Right atrium auricular region (tissue), 2 donors: ENCODE data around the gene PDE9A. TPM values are rescaled to one million over a fixed set of nuclear protein-coding genes. Genes with fewer than 3 reads are reported as not detected.

Experiments
- DNase-seq: peaks from one replicate; pipeline ENCODE4 v3.0.0-alpha.2; 2019; ENCODE audit warnings: low spot score
- H3K27ac ChIP-seq, 2 donors: fragments of 200-600 bp; sonication (generic); 1 replicate in 1 of 2; 2 replicates in 1 of 2; pipeline ENCODE4 v1.5.1; 2016 to 2019
- H3K27me3 ChIP-seq, 2 donors: fragments of 200-600 bp; sonication (generic); one replicate each; pipeline versions ENCODE4 v1.5.1 to v1.6.0; 2017 to 2019
- H3K36me3 ChIP-seq: fragments of 200-600 bp; sonication (generic); one replicate; pipeline ENCODE4 v1.5.1; 2016
- H3K4me1 ChIP-seq, 2 donors: fragments of 200-600 bp; sonication (generic); one replicate each; pipeline versions ENCODE4 v1.5.1 to v1.6.0; 2017 to 2019
- H3K4me3 ChIP-seq, 2 donors: fragments of 200-600 bp; sonication (generic); 1 replicate in 1 of 2; 2 replicates in 1 of 2; pipeline ENCODE4 v1.5.1; 2017 to 2019; ENCODE audit warnings: mild to moderate bottlenecking in 1 of 2, moderate library complexity in 1 of 2
- H3K9me3 ChIP-seq, 2 donors: fragments of 200-600 bp; sonication (generic); one replicate each; pipeline ENCODE4 v1.5.1; 2019
- CTCF ChIP-seq, 2 donors: fragments of 200-600 bp; sonication (generic); IDR thresholded peaks; one replicate each; pipeline ENCODE4 v1.5.1; 2019; ENCODE audit warnings: antibody characterized with exemption in 2 of 2
- total RNA-seq, 2 donors: library from RNA; depleted of rRNA; stranded (reverse); fragments of >200 nt; gene quantifications; one replicate each; pipeline ENCODE4 v1.1.0, GENCODE V29; 2016

PDE9A gene
- total RNA-seq, 2 donors from 2014 or later, result 1.1 to 2.0 TPM

GRCh38 chr21:42735061-42735460, 81.6 kb downstream of the PDE9A start:
- DNase-seq, result no peak
- Histone ChIP-seq H3K27ac (no peak overlapping the region), H3K4me3 (no peak overlapping the region), H3K9me3 (no peaks in the 10 kb centered on the region), H3K27me3 (no peaks in the 10 kb centered on the region), H3K4me1 (peaks cover 0 to 23% of the 10 kb centered on the region in 2 donors), H3K36me3 (no peaks in the 10 kb centered on the region)
- no peak for TF ChIP-seq CTCF (IDR thresholded peaks at IDR 0.05)

GRCh38 chr21:42735944-42736343, 82.5 kb downstream of the PDE9A start:
- no peaks in the 10 kb centered on the region for H3K36me3 ChIP-seq

GRCh38 chr21:42736646-42737350, 83.4 kb downstream of the PDE9A start:
- no peaks in the 10 kb centered on the region for H3K36me3 ChIP-seq
- no peak for TF ChIP-seq CTCF (IDR thresholded peaks at IDR 0.05)
- no peak for DNase-seq
- no peak overlapping the region for H3K4me3 ChIP-seq
- H3K27me3 ChIP-seq, result no peaks in the 10 kb centered on the region
- H3K9me3 ChIP-seq, result no peaks in the 10 kb centered on the region
- peaks cover 0 to 23% of the 10 kb centered on the region in 2 donors for H3K4me1 ChIP-seq
- H3K27ac ChIP-seq, result no peak overlapping the region

More at GRCh38 chr21:42735944-42736343, 82.5 kb downstream of the PDE9A start:
- Histone ChIP-seq H3K27me3 (no peaks in the 10 kb centered on the region), H3K4me3 (no peak overlapping the region), H3K27ac (no peak overlapping the region), H3K9me3 (no peaks in the 10 kb centered on the region), H3K4me1 (peaks cover 0 to 23% of the 10 kb centered on the region in 2 donors)
- no peak for TF ChIP-seq CTCF (IDR thresholded peaks at IDR 0.05)
- DNase-seq, result no peak

- H3K36me3 ChIP-seq, result no peaks in the 10 kb centered on the region
- H3K9me3 ChIP-seq, result no peaks in the 10 kb centered on the region
- TF ChIP-seq CTCF (IDR thresholded peaks at IDR 0.05), result no peak
- H3K4me3 ChIP-seq, result no peak overlapping the region
- peak overlapping the region; percentile 51 to 61 for H3K27ac ChIP-seq
- H3K27me3 ChIP-seq, result no peaks in the 10 kb centered on the region
- H3K4me1 ChIP-seq, result peaks cover 0 to 23% of the 10 kb centered on the region in 2 donors
- peak; percentile 63 for DNase-seq
Observed at GRCh38 chr21:42737951-42738590, 84.7 kb downstream of the PDE9A start.

GRCh38 chr21:42739061-42739931, 85.9 kb downstream of the PDE9A start:
- TF ChIP-seq CTCF (IDR thresholded peaks at IDR 0.05), result no peak
- no peaks in the 10 kb centered on the region for H3K9me3 ChIP-seq
- no peaks in the 10 kb centered on the region for H3K27me3 ChIP-seq
- peaks cover 0 to 23% of the 10 kb centered on the region in 2 donors for H3K4me1 ChIP-seq
- no peak for DNase-seq
- H3K4me3 ChIP-seq, result no peak overlapping the region
- no peaks in the 10 kb centered on the region for H3K36me3 ChIP-seq
- H3K27ac ChIP-seq, result peak overlapping the region in 1 of 2 donors; percentile 51
